HG02852 (cell line): ENCODE measurements around the gene LRFN2.

Experiments
- ATAC-seq: cut with Tn5 transposase; IDR thresholded peaks from one replicate; pipeline ENCODE4 v1.9.1; 2021; ENCODE audit warnings: mild to moderate bottlenecking, moderate library complexity; ENCODE audit not compliant: unreplicated experiment

The LRFN2 gene

GRCh38 chr6:40408786-40409542 is 178.2 kb downstream of the LRFN2 start:
- ATAC-seq = no peak

- ATAC-seq = no peak
These were observed 179.9 kb downstream of the LRFN2 start for GRCh38 chr6:40407239-40407638.

DNA sequence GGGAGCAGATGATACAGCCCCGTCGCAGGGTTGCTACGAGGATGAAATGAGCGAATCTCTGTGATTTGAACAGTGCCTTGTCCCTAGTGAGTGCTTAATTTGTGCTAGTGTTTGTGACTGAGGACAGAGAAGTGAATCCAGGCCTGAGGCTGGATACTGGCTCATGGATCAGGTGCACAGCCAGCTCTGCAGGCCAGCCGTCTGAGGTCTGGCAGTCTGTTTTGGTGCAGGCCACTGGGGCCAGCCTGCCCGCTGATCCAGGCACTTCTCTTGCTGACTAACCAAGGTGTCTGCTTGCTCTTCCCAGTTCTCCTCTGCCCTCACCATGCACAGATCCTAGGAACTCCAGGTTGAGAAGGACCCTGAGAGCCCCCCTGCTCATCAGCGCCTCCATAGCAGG is 181.0 kb downstream of the LRFN2 start:
- no peak for ATAC-seq

- no peak for ATAC-seq
These were observed 186.4 kb downstream of the LRFN2 start for GRCh38 chr6:40400738-40401137.

GRCh38 chr6:40399888-40400457 is 187.2 kb downstream of the LRFN2 start:
- no peak for ATAC-seq

GRCh38 chr6:40398810-40399477 is 188.2 kb downstream of the LRFN2 start:
- ATAC-seq = no peak

DNA sequence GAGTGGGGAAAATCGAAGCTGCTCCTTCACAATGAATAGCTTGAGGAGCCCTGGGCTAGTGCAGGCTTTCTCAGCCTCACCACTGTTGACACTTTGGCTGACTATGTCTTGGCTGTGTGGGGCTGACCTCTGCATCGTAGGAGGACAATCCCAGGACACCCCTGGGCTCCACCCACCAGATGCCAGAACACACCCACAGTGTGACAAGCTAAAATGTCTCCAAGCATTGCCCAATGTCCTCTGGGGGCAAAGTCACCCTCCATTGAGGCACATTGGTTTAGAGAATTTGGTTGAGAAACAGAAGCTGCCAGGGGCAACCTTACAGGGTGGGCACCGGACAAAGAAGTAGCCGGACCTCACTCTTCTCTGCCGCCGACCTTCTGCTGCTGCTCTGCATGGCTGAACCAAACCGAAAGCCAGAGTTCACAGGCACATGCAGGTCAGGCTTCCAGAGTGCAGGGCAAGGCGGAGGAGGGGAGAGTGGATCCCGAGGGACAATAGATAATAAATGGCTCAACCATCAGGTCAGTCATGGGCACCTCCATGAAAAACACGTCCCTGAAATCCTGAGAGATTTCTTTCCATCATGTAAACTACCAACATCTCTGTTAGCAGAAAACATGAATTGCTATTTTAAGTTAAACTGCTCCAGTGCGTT is 189.0 kb downstream of the LRFN2 start:
- no peak for ATAC-seq

- no peak for ATAC-seq
These were observed 189.7 kb downstream of the LRFN2 start for GRCh38 chr6:40397287-40398033.

DNA sequence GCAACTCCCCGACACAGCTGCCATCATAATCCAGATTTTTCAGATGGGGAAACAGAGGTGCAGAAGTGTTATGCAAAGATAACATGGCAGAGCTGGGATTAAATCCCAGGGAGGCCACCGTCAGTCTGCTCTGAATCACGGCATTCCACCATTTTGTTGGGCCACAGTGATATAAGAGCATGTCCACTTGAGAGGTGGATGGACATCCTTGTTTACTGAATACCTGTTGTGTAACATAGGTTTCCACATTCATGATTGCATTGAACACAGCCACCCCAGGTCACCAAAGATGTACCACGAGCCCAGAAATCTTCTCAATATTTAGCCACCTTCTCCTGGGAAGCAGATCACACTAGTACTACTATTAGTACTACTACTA is 191.5 kb downstream of the LRFN2 start:
- ATAC-seq = no peak

DNA sequence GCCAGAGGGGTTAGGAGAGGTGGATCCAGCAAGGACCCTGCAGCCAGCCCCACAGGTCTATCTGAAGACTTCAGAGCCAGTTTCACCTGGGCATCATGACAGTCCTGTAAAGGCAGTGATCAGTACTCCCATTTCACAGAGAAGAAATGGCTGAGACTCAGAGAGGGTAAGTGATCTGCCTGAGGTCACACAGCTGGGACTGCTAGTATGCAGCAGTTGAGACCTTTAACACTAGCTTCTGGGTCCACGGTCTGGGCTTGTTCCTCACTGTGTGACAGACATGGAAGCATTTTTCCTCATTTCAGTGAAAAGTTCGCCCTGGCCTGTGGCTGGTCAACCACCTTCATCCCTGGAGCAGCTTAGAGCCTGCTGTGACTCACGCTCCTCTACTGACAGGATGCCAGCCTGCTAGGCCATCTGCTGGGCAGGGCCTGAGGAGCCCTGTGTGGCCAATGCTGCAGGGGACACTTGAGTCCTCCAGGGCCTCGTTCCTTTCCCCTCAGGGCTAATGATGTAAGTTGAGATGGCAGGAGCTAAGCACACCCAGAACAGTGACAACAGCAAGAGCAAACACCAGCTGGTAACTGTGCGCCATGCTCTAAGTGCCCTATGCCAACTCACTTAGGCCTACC is 192.0 kb downstream of the LRFN2 start:
- no peak for ATAC-seq

- no peak for ATAC-seq
These were observed 192.8 kb downstream of the LRFN2 start for GRCh38 chr6:40394381-40394780.

- no peak for ATAC-seq
These were observed 193.5 kb downstream of the LRFN2 start for GRCh38 chr6:40393641-40394040.

DNA sequence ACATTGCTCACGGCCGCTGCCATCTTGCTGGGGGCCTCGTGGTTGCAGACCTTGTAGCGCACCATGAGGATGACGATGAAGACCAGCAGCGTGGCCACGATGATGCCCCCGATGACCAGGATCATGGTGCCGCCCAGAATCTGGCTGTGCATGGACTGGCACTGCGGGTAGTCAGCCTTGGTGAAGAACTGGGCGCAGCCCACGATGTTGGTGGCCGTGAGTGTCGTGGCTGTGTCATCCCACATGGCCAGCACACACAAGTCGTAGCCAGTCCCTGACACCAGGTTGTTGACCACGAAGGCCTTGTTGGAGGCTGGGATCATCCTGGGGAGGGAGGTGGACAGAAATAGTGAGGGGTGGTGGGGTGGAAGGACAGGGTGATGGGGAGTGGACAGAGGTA is 194.6 kb downstream of the LRFN2 start:
- ATAC-seq = no peak

GRCh38 chr6:40391851-40392517 is 195.2 kb downstream of the LRFN2 start:
- no peak for ATAC-seq

DNA sequence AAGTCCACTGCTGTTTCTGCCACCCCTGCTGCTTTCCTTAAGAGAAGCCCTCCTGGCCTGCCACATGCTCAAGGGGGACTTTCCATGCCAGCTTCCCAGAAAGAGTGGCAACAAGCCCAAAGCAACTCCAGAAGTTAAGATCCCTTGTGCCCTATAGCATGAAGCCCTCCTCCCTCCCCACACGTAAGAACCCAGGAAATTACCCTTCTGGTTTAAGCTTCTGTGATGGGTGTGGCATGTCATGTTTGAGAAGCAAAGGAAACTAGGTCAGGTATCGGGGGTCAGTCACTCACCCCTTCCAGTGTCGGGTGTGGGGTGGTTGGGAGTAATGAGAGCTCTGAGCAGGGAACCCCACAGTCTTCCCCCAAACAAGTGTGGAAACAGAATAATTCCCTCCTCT is 196.1 kb downstream of the LRFN2 start:
- no peak for ATAC-seq

GRCh38 chr6:40390144-40390800 is 196.9 kb downstream of the LRFN2 start:
- no peak for ATAC-seq

- no peak for ATAC-seq
These were observed 197.9 kb downstream of the LRFN2 start for GRCh38 chr6:40389254-40389653.

DNA sequence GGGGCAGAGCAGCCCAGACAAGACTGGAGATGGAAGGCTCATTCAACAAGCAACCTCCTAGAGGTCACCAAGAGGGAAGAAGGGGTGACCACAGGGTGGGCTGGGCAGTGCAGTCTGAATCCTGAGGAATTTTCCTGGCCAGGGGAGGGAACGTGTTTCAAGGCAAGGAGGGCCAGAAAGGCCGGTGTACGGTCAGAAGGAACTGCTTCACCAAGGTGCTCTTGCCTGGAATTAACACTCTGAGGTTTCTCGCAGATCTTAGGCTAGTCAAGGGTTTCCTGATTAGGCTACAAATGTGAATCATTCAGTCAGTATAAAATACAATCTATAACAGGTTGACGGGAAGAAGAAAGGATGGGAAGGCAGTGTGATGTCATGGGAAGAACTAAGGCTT is 199.3 kb downstream of the LRFN2 start:
- no peak for ATAC-seq

DNA sequence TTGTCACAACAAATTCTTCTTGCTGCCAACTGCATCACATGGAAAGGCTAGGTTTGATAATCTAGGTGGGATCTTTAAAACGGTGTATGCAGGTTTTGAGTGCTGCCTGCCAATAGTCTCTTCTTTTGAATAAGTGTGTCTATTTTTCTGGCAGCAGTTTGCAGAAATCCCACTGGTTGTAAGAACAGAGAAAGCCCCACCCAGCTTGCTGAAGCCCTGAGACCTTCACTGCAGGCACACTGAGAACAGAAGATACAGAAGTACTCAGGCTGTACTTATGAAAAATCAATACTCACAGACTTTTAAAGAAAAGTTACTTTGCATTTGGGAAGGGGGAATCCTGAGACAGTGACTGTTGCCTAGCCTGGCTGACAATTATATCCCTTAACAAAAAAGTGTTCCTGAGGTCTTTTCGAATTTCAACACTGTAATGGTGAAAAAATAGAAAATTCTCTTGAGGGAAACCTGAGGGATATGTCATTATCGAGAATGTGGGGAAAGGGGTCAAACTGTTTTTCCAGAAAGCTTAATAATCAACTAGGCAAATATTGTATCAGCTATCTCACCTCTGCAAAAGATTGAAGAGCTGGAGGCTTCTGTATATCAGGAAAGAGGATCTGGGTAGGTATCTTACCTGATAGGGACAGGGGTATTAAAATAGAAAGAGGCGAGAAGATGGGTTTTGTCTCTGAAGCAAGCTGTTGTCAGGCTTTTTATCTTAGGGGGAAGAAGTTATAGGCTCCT is 199.9 kb downstream of the LRFN2 start:
- no peak for ATAC-seq
